Measurements from ENCODE around the gene GPRASP3. TPM values are rescaled to one million over a fixed set of nuclear protein-coding genes. Genes with fewer than 3 reads are reported as not detected.

GPRASP3 gene
- total RNA-seq, 1 donor from 2014 or later, result 4.6 TPM

DNA sequence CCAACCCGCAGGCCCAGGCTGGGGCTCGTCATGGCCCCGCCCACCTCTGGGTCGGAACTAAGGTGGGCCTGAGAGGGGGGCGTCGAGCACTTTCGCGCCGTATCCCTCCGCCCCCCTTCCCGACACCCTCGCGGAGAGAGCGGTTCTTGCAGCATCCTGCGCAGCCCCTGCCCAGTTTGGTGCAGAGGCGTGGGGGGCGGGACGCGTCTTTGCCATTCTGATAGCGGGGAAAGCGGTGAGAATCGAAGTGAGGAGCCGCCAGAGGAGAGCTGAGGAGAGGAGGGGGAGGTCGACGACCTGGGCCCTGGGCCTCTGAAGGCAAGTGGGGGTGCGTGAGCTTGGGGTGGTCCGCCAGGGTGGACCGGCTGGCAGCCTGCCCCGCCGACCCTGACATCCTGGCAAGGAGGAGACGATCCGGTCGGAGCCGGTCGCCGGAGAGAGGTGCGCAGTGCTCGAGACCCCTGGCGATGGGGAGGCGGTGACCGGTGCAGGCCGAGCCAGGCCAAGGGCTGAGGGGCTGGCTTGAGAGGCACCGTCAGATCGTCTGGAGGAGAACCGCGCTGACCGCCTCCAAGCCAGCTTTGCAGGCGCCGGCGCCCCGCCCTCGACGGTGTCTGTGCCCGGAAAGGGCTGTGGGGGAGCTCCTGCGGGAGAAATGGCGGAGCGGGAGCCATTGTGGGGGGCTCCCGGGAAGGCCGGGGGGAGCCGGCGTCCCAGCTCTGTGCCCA is 25.5 kb downstream of the GPRASP3 start:
- no peak for DNase-seq (ENCODE audit: low spot score)

DNA sequence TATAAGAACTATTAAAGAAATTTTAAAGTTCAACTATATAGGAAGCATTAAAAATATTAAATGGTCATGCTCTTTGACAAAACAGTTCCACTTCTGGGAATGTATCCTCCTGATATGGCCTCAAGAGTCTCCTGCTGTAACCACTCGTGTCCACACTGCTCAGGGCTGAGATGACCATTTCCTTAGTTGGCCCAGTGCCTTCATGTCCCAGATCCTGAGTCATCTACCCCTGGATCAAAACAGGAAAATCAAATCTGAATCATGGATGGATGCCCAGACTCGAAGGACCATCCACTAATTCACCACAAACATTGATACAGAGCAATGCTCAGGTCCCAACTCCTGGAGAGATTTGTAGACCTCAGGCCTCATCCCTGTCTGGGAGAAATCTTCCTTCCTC is 44.7 kb downstream of the GPRASP3 start:
- no peak for DNase-seq (ENCODE audit: low spot score)

DNA sequence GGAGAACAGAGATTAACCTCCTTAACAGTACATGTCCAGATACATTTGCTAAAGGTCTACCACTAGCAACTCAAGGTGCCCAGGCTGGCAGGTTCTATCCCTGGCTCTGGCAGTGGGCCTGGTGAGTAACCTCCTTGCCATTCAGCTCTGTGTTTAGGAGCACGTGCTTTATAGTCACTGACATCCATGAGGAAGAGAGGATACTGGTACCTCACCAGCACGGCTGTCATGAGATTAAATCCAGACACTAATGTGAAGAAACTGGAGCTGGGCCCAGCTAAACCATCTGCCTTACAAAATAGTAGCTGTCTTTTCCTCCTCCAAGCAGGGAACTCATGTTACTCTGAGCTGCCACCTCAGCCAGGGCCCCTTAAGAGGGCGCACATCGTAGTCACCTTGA is 45.3 kb downstream of the GPRASP3 start:
- DNase-seq (ENCODE audit: low spot score), result no peak

DNA sequence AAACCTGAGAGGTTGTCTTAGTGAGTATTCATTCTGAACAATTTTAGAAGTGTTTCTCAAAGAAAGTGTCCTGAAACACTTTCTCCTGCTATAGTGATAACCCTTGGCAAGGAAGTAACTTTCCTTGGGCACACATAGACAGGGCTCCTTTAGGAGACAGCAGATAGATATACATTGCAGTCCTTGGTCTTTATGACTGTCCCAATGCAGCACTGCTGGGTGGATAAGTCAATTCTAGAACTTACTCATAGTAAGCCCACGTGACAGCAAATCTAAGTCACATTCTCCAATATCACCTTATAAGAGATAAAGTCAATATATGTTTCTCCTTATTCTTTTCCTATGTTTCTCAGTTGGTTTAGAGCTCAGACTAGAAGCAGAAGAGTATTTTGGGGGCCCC is 46.7 kb downstream of the GPRASP3 start:
- no peak for DNase-seq (ENCODE audit: low spot score)

DNA sequence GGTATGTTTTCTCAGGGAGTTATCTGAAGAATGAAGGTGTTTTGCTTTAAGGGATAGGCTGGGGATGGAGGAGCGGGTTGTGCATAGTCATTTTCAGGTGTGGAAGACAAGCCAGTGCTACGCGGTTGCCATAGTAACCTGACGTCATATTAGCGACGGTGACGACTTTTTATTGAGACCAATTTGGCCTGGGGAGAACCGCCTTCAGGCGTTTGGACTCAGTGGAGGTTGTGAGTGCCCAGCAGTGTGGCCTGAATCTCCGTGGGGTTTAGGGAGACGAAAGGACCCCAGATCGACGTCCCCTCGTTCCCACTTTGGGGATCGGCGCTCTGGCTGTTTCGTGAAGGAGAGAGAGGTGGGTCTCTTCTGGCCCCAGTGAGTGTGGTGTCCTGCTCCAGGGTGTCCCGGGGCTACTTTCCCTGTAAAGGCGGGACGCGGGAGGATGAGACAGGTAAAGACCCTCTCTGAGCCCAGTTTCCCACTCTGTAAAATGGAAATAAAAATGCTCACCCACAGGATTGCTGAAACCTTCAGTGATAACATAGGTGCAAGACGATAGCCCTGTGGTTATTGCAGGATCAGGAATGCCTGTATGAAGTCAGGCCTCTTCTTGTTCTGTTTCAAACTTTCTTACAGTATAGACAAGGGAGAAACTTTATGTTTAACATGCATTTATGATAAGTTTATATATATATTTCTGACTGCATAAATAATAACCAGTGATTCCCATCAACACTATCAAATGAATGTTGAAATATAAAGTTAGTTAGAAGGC is 48.6 kb downstream of the GPRASP3 start:
- no peak for DNase-seq (ENCODE audit: low spot score)

Other genes with a start within 250 kb of the GPRASP3 start
- gene TCP11X2, start 248.9 kb upstream of the GPRASP3 start, total RNA-seq, result not detected
- not detected for gene TMSB15A, start 204.0 kb upstream of the GPRASP3 start, total RNA-seq
- 6.7 TPM for gene ARMCX5, start 121.2 kb upstream of the GPRASP3 start, total RNA-seq
- gene GPRASP1, start 69.3 kb upstream of the GPRASP3 start, total RNA-seq, result 4.0 TPM
- gene GPRASP2, start 8.3 kb upstream of the GPRASP3 start, total RNA-seq, result 5.5 TPM
- 1.7 TPM for gene RAB40AL, start 216.5 kb downstream of the GPRASP3 start, total RNA-seq